GM19099 (cell line): Measurements from ENCODE around the gene F10.

ENCODE experiments used
- POLR2A ChIP-seq: IDR thresholded peaks from 3 replicates; pipeline ENCODE4 v1.6.1; 2011; ENCODE audit warnings: low read depth; ENCODE audit not compliant: insufficient read length; ENCODE audit errors: extremely low read depth

The F10 gene

GRCh38 chr13:113093580-113094409, 28.8 kb upstream of the F10 start:
- TF ChIP-seq POLR2A: no peak

GRCh38 chr13:113094410-113094800, 28.2 kb upstream of the F10 start:
- no peak for TF ChIP-seq POLR2A

DNA sequence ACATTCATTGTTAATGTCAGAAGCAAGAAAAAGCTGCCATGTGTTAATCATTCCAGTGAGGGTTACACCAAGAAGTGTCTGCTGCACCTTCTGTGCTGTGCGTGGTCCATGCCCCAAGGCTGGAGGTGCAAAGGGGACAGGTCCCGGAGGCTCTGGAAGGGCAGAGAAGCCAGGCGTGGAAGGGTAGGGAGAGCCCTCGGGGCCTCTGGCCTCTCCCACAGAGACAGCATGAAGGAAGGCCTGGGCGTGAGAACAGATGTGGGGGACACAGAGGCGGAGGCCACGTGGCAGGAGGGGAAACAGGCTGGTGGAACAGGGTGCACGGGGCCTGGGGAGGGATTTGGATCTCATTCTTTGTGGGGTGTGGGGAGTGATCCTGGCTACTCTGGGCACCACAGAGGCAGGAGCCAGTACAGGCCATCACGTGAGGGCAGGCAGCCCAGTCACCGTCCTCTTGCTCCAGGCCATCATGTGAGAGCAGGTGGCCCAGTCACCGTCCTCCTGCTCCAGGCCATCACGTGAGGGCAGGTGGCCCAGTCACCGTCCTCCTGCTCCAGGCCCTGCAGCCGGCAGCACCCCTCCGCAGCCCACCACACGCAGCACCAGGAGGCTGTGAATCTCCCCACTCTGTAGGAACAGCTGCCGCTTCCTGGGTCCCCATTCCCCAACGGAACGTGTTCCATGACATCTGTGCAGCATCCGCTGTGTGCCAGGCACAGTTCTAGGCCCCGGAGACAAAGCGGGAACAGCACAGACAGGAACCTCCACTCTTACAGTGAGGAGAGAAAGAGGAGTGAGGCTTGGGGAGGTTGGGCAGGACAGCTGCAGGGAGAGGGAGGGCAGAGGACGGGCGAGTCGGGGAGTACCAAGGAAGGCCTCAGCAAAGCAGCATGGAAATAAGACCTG, 27.2 kb upstream of the F10 start:
- TF ChIP-seq POLR2A: no peak

DNA sequence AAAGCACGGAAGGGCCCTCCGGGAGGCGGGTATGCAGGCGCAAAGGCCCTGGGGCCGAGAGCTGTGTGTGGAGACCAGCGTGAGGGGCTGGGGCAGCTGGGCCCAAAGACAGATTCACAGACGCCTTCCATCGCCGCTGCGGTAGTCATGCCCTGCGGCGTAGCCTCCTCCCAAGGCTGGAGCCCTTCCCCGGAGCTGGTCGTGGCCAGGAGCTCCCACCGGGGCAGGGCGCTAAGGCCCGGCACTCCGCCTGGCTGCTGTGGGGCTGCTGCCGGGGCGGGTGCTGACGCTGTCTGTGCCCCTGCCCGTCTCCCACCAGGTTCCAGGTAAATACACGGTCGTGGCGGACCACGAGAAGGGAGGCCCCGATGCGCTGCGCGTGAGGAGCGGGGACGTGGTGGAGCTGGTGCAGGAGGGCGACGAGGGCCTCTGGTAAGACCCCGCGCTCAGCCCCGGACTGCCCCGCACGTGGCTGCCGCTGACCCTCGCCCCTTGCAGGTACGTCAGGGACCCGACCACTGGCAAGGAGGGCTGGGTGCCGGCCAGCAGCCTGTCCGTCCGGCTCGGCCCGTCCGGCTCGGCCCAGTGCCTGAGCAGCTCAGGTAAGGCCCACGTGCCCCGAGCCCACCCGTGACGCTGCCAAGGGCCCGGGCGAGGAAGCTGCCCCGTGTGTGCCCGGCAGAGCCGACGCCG, 26.4 kb upstream of the F10 start:
- no peak for TF ChIP-seq POLR2A

- TF ChIP-seq POLR2A: no peak
These were observed 25.8 kb upstream of the F10 start for GRCh38 chr13:113096745-113097305.

DNA sequence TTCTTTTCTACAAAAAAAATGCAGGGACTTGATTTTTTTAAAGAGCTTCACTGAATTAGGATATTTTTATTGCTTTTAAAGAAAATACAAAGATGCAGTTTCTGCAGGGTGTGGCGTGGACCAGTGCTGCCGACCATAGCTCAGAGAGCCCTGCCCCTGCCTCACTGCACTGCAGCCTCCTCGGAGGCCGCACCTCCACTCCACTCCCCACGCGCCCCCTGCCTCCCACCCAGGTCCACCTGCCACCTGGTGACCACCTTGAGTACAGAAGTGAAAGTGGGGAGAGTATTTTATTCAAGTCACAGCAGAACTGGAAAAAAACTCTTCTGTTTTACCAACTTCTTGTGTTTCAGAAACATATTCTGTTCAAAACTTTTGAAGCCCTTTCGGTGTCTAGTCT, 24.9 kb upstream of the F10 start:
- no peak for TF ChIP-seq POLR2A

GRCh38 chr13:113098162-113098732, 24.4 kb upstream of the F10 start:
- TF ChIP-seq POLR2A: no peak

DNA sequence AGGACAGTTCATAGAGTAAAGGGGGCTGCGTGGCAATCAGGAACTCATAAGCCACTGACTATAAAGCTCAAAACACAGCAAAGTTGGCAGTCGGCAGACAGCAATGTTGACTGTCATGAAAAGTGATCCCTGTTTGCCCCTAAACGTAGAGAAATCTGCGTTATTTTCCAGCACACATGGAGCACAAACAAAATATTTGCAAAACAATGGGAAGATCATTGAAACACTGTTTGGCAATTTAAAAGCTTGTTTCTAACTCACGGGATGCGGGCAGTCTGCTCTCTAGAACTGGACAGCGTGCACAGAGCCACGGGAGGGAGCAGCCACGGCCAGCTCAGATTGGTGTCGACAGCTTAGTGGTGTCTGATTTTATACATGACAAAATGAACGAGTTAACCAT, 23.5 kb upstream of the F10 start:
- no peak for TF ChIP-seq POLR2A

DNA sequence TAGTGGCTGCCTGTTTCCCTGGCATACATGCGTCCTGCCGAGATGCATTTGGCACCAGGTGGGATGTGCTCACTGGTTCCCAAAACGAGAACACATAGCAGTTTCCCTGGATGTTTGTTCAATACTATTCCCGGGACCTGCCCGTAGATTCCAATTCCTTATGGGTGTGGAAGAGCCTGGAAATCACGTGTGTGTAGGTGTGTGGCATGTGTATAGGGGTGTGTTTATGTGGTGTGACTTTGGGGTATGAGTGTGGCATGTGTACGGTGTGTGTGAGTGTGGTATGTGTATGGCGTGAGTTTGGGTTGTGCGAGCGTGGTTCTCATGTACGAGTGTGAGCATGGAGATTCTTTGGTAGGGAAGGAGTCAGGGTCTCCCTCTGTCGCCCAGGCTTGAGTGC, 19.9 kb upstream of the F10 start:
- no peak for TF ChIP-seq POLR2A

GRCh38 chr13:113103646-113104045, 19.0 kb upstream of the F10 start:
- no peak for TF ChIP-seq POLR2A

DNA sequence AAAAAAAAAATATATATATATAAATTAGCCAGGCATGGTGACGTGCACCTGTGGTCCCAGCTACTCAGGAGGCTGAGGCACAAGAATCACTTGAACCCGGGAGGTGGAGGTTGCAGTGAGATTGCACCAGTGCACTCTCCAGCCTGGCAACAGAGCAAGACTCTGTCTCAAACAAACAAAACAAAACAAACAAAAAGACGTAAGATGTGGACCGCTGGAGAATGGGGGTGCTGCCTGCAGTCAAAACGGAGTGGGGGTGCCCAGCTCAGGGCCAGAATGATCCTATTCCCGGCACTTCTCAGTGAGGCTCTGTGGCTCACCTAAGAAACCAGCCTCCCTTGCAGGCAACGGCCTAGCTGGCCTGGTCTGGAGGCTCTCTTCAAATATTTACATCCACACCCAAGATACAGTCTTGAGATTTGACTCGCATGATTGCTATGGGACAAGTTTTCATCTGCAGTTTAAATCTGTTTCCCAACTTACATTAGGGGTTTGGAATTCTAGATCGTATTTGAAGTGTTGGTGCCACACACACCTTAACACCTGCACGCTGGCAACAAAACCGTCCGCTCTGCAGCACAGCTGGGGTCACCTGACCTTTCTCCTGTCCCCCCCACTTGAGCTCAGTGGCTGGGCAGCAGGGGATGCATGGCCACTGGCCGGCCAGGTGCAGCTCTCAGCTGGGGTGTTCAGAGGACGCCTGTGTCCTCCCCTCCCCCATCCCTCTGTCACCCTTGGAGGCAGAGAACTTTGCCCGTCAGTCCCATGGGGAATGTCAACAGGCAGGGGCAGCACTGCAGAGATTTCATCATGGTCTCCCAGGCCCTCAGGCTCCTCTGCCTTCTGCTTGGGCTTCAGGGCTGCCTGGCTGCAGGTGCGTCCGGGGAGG, 17.3 kb upstream of the F10 start, which contains the start of gene F7:
Gene F7, plus strand, starts transcription at position 760 of the 889 bp plus-strand sequence. Its CDS starts 51 bp downstream, at position 811.
- TF ChIP-seq POLR2A: no peak

DNA sequence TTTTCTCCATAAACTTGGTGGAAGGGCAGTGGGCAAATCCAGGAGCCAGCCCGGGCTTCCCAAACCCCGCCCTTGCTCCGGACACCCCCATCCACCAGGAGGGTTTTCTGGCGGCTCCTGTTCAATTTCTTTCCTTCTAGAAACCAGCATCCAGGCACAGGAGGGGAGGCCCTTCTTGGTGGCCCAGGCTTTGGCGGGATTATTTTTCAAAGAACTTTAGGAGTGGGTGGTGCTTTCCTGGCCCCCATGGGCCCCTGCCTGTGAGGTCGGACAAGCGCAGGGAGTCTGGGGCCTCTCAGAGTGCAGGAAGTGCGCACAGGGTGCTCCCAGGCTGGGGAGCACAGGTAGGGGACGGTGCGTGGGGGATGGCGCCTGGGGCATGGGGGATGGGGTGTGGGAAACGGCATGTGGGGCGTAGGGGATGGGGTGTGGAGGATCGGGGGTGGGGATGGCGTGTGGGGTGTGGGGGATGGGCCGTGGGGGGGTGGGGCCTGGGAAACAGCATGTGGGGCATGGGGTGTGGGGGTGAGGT, 16.6 kb upstream of the F10 start:
- no peak for TF ChIP-seq POLR2A

DNA sequence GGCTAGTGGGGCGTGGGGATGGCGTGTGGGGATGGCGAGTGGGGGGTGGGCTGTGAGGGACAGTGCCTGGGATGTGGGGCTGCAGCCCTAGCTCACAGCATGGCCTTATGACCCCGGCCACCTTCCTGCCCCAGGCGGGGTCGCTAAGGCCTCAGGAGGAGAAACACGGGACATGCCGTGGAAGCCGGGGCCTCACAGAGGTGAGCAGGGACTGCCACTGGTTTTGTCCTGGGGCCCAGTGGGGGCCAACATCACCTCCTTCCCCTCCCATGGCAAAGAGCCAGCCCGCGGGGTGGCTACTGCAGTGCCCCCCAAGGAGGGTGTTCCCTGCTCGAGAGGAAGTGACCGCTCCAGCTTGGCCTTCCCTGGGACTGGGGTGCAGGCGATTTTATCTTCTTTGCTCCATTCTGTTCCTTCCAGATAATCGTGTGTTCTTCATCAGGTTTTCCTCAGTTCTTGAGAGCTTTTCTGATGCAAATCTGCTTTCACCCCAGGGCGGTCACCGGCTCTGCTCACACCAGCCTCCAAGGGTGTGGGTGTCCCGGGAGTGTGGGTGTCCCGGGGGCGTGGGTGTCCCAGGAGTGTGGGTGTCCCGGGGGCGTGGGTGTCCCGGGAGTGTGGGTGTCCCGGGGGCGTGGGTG, 15.8 kb upstream of the F10 start:
- no peak for TF ChIP-seq POLR2A
